Gastroesophageal sphincter (tissue), 3 donors: Measurements from ENCODE around the gene AOX1.

Experiments
- EP300 ChIP-seq: sonication (generic); formaldehyde crosslinking; IDR thresholded peaks from one replicate; pipeline ENCODE4 v1.6.1; 2017; ENCODE audit warnings: antibody characterized with exemption, mild to moderate bottlenecking
- POLR2A ChIP-seq, 2 donors: fragments of 450-650 bp; IDR thresholded peaks; one replicate each; pipeline ENCODE4 v1.6.1; 2017; ENCODE audit warnings: antibody characterized with exemption in 2 of 2, mild to moderate bottlenecking in 2 of 2, moderate library complexity in 1 of 2
- POLR2AphosphoS5 ChIP-seq: sonication (generic); formaldehyde crosslinking; IDR thresholded peaks from one replicate; pipeline ENCODE4 v1.6.1; 2017; ENCODE audit warnings: antibody characterized with exemption
- TF ChIP-seq, protein P1 (sequence below), 4 experiments: fragments of 200-600 bp in 2 of 4; fragments of 450-650 bp in 2 of 4; sonication (generic) in 1 of 4; IDR thresholded peaks; one replicate each; pipeline ENCODE4 v1.5.1; 2017 to 2019; ENCODE audit warnings: antibody characterized with exemption in 4 of 4, mild to moderate bottlenecking in 2 of 4, moderate library complexity in 2 of 4

DNA sequence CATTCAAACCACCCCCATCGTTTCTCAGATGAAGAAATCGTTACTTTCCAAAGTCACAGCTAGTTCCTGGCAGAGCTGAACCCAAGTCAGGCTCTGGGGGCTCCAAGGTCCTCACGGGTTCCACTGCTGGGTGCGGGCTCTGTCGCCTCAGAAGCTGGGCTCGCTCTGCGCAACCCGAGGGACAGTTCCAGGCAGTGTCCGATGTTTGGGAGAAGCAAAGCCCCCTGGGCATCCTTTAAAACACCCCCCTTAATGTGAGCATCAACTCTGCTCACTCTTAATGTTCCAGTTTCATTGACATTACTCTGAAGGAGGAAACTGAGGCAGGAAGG, 796 bp downstream of the AOX1 start:
- TF ChIP-seq EP300 (no peak), POLR2A (IDR thresholded peaks at IDR 0.05) (no peak), POLR2AphosphoS5 (no peak)
- TF ChIP-seq, protein P1, sequence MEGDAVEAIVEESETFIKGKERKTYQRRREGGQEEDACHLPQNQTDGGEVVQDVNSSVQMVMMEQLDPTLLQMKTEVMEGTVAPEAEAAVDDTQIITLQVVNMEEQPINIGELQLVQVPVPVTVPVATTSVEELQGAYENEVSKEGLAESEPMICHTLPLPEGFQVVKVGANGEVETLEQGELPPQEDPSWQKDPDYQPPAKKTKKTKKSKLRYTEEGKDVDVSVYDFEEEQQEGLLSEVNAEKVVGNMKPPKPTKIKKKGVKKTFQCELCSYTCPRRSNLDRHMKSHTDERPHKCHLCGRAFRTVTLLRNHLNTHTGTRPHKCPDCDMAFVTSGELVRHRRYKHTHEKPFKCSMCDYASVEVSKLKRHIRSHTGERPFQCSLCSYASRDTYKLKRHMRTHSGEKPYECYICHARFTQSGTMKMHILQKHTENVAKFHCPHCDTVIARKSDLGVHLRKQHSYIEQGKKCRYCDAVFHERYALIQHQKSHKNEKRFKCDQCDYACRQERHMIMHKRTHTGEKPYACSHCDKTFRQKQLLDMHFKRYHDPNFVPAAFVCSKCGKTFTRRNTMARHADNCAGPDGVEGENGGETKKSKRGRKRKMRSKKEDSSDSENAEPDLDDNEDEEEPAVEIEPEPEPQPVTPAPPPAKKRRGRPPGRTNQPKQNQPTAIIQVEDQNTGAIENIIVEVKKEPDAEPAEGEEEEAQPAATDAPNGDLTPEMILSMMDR (IDR thresholded peaks at IDR 0.05): no peak
